Stimulated activated CD4-positive, alpha-beta T cell treated with anti-CD3 and anti-CD28 coated beads, Interleukin-4, amount 100 ng/mL, for 48 hours (primary cell): ENCODE data around the gene PGM5.
"Not testable (repeated sequence)": the region's sequence is repeated elsewhere in the genome, so short reads cannot be mapped to it uniquely, and the experiment has no call there.

Experiments used
- DNase-seq, 2 donors: peaks; one replicate each; pipeline ENCODE4 v3.0.0-alpha.2; 2020; ENCODE audit warnings: low read depth in 2 of 2

PGM5 gene

GRCh38 chr9:68377723-68378122 is 21.3 kb downstream of the PGM5 start:
- DNase-seq, result not testable (repeated sequence)

- not testable (repeated sequence) for DNase-seq
Measured at GRCh38 chr9:68383894-68384293, 27.5 kb downstream of the PGM5 start.

GRCh38 chr9:68389558-68389957 is 33.1 kb downstream of the PGM5 start:
- not testable (repeated sequence) for DNase-seq

GRCh38 chr9:68390737-68391136 is 34.3 kb downstream of the PGM5 start:
- DNase-seq, result not testable (repeated sequence)

- DNase-seq, result not testable (repeated sequence)
Measured at GRCh38 chr9:68396411-68397094, 40.1 kb downstream of the PGM5 start.

GRCh38 chr9:68397095-68397423 is 40.6 kb downstream of the PGM5 start:
- not testable (repeated sequence) for DNase-seq

GRCh38 chr9:68397796-68398195 is 41.4 kb downstream of the PGM5 start:
- not testable (repeated sequence) for DNase-seq

GRCh38 chr9:68398324-68398723 is 41.9 kb downstream of the PGM5 start:
- DNase-seq, result not testable (repeated sequence)

GRCh38 chr9:68404421-68405185 is 48.2 kb downstream of the PGM5 start:
- not testable (repeated sequence) for DNase-seq

GRCh38 chr9:68411865-68412264 is 55.5 kb downstream of the PGM5 start:
- not testable (repeated sequence) for DNase-seq

- not testable (repeated sequence) for DNase-seq
Measured at GRCh38 chr9:68412754-68413153, 56.3 kb downstream of the PGM5 start.

GRCh38 chr9:68415065-68415464 is 58.7 kb downstream of the PGM5 start:
- not testable (repeated sequence) for DNase-seq

- DNase-seq, result no peak
Measured at GRCh38 chr9:68416936-68417564, 60.6 kb downstream of the PGM5 start.

GRCh38 chr9:68417762-68418161 is 61.4 kb downstream of the PGM5 start:
- no peak for DNase-seq

GRCh38 chr9:68418259-68418845 is 61.9 kb downstream of the PGM5 start:
- no peak for DNase-seq

- no peak for DNase-seq
Measured at GRCh38 chr9:68419901-68420300, 63.5 kb downstream of the PGM5 start.

- no peak for DNase-seq
Measured at GRCh38 chr9:68426755-68427154, 70.3 kb downstream of the PGM5 start.

- DNase-seq, result no peak
Measured at GRCh38 chr9:68427216-68427977, 71.0 kb downstream of the PGM5 start.

GRCh38 chr9:68428481-68428880 is 72.1 kb downstream of the PGM5 start:
- DNase-seq, result no peak

- DNase-seq, result no peak
Measured at GRCh38 chr9:68429631-68430030, 73.2 kb downstream of the PGM5 start.

GRCh38 chr9:68431307-68431706 is 74.9 kb downstream of the PGM5 start:
- DNase-seq, result no peak
